NCI-H460 (cell line): ENCODE results near the gene FAM222A. TPM values are rescaled to one million over a fixed set of nuclear protein-coding genes. Genes with fewer than 3 reads are reported as not detected.
"Not testable (repeated sequence)": the region's sequence is repeated elsewhere in the genome, so short reads cannot be mapped to it uniquely, and the experiment has no call there.

Experiments used
- DNase-seq: peaks from one replicate; pipeline ENCODE4 v3.0.0-alpha.2; 2016; ENCODE audit warnings: low read depth; ENCODE audit errors: extremely low read depth
- total RNA-seq: library from RNA; depleted of rRNA; stranded (reverse); fragments of >200 nt; shearing (Covaris generic); gene quantifications from 2 replicates; pipeline ENCODE4 v1.2.3, GENCODE V29; 2014

The FAM222A gene
- total RNA-seq, 1 experiment from 2014 or later: 0.25 TPM

- no peak for DNase-seq
Measured at GRCh38 chr12:109693160-109693559, 20.5 kb upstream of the FAM222A start.

GRCh38 chr12:109693653-109694600, 19.7 kb upstream of the FAM222A start:
- no peak for DNase-seq

GRCh38 chr12:109694629-109695028, 19.0 kb upstream of the FAM222A start:
- DNase-seq: not testable (repeated sequence)

- no peak for DNase-seq
Measured at GRCh38 chr12:109695416-109695815, 18.2 kb upstream of the FAM222A start.

- DNase-seq: no peak
Measured at GRCh38 chr12:109695961-109696461, 17.6 kb upstream of the FAM222A start.

GRCh38 chr12:109696485-109697269, 16.9 kb upstream of the FAM222A start:
- no peak for DNase-seq

GRCh38 chr12:109697270-109697553, 16.4 kb upstream of the FAM222A start:
- no peak for DNase-seq

GRCh38 chr12:109697877-109698468, 15.7 kb upstream of the FAM222A start:
- DNase-seq: no peak

GRCh38 chr12:109698820-109699219, 14.8 kb upstream of the FAM222A start:
- DNase-seq: no peak

GRCh38 chr12:109701064-109701463, 12.6 kb upstream of the FAM222A start:
- no peak for DNase-seq

GRCh38 chr12:109702111-109702841, 11.3 kb upstream of the FAM222A start:
- no peak for DNase-seq

- no peak for DNase-seq
Measured at GRCh38 chr12:109703684-109704083, 9.9 kb upstream of the FAM222A start.

GRCh38 chr12:109704371-109705098, 9.1 kb upstream of the FAM222A start:
- DNase-seq: no peak

GRCh38 chr12:109705291-109705690, 8.3 kb upstream of the FAM222A start:
- no peak for DNase-seq

- DNase-seq: no peak
Measured at GRCh38 chr12:109706398-109706746, 7.3 kb upstream of the FAM222A start.

- no peak for DNase-seq
Measured at GRCh38 chr12:109706747-109707469, 6.7 kb upstream of the FAM222A start.

- no peak for DNase-seq
Measured at GRCh38 chr12:109707470-109707821, 6.2 kb upstream of the FAM222A start.

- no peak for DNase-seq
Measured at GRCh38 chr12:109708939-109709338, 4.7 kb upstream of the FAM222A start.

GRCh38 chr12:109709401-109709991, 4.1 kb upstream of the FAM222A start:
- DNase-seq: no peak
